GM19023 (cell line): Measurements from ENCODE around the gene ASIC3.
"Not testable (repeated sequence)": the region's sequence is repeated elsewhere in the genome, so short reads cannot be mapped to it uniquely, and the experiment has no call there.

Experiments
- ATAC-seq: cut with Tn5 transposase; IDR thresholded peaks from one replicate; pipeline ENCODE4 v1.9.1; 2021; ENCODE audit warnings: mild to moderate bottlenecking, moderate library complexity; ENCODE audit not compliant: unreplicated experiment

ASIC3 gene

GRCh38 chr7:151032936-151033863 lies 15.1 kb upstream of the ASIC3 start:
- no peak for ATAC-seq

GRCh38 chr7:151033864-151034249 lies 14.5 kb upstream of the ASIC3 start:
- ATAC-seq, result no peak

DNA sequence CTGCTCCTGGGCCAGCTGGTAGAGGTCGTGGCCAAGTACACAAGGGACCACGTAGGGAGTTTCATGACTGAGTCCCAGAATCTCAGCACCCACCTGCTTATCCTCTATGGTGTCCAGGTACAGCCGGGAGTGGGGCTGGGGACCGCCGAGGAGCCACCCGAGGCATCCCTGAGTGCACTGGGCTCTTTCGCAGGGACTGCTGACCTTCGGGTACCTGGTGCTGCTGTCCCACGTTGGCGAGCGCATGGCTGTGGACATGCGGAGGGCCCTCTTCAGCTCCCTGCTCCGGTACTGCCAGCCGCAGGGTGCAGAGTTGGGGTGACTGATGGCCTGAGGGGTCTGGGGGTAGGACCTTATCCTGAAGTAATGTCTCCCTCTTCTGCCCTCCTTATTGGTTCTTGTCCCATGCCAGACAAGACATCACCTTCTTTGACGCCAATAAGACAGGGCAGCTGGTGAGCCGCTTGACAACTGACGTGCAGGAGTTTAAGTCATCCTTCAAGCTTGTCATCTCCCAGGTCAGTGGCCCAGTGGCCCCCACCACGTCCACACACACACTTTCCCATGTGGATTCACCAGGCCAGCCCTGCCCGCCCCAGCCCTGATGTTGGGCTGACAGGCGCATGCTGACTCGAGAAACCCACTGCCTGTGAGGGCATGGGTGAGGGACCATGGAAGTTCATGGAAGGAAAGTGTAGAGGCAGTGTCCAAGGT lies 13.9 kb upstream of the ASIC3 start:
- no peak for ATAC-seq

DNA sequence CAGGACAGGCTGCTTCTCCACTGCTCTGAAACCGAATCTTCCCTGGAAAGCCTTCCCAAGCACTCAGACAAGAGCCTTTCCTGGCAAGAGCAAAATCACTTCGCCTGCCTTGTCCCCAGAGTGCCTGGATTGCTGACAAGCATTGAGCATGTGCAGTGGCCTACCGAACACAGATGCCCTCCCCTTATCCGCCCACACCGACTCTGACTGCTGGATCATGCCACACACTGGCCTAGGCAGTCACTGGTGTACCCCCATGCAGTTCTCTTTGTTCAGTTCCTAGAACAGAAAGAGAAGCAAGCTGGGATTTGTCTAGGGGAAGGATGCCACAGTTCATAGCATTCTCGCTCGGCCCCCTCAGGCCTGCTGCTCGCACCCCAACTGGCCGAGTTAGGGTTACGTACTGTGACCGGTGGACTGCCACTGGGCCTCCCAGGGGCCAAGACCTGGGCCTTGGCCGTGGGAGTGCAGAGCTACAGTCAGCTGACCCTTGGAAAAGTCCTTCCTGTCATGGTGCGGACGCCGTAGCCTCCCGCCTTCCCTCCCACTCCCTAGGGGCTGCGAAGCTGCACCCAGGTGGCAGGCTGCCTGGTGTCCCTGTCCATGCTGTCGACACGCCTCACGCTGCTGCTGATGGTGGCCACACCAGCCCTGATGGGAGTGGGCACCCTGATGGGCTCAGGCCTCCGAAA lies 13.2 kb upstream of the ASIC3 start:
- ATAC-seq, result no peak

GRCh38 chr7:151035902-151036301 lies 12.4 kb upstream of the ASIC3 start:
- no peak for ATAC-seq

GRCh38 chr7:151038951-151039849 lies 9.1 kb upstream of the ASIC3 start:
- ATAC-seq, result no peak

DNA sequence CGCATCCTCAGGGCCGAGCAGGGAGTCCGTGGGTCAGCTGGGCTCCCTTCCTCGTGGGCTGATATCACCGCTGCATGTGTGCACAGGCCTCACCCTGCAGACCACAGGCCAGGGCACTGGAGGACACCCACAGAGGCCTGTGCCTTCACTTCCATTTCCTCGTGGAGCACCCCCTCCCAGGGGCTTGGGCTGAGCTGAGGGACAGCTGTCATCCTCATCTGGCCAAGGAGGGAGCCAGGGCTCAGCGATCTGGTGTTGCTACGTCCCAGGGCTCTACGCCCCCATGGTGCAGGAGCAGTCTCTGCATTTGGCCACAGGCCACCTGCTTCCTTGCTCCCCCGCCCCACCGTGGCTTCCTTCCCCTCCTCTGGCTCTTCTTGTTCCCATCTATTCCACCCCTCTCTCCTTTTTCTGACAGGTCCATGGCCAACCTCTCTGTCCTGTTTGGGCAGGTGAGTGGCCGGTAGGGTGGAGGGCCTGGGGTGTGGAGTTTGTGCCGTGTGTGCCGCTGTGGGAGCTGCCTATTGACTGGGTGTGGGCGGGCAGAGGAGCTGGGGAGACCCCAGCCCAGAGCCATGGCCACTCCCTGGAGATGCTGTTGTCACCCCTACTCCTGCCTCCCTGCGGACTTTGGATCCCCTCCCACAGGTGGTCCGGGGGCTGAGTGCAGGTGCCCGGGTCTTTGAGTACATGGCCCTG lies 8.3 kb upstream of the ASIC3 start:
- ATAC-seq, result no peak

DNA sequence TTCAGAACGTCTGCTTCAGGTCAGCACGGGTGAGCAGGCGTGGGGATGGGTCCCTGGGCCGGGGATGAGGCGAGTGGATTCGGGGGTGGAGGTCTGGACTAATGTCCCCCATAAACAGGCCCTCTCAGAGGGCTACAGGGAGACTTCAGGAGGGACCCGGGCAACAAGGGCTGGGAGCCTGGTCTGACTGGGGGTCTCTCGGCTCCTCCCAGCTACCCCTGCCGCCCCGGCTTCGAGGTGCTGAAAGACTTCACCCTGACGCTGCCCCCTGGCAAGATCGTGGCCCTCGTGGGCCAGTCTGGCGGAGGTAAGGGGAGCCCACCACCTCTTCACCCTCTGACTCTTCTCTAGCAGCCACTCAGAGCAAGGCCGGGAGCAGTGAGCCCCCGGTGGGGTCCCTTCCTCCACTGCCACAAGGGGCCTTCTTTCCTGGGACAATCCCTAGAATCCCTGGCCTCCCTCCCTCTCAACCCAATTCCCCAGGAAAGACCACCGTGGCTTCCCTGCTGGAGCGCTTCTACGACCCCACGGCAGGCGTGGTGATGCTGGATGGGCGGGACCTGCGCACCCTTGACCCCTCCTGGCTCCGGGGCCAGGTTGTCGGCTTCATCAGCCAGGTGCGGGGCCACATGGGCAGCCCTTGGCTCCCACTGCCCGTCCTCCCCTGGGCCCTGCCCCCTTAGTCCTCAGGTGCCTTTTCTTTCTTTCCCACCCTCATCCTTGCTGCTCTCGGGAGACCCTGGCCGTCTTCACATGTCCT lies 7.5 kb upstream of the ASIC3 start:
- no peak for ATAC-seq

- ATAC-seq, result not testable (repeated sequence)
Measured at GRCh38 chr7:151043449-151043848, 4.9 kb upstream of the ASIC3 start.

GRCh38 chr7:151043959-151044358 lies 4.4 kb upstream of the ASIC3 start:
- ATAC-seq, result no peak

- no peak for ATAC-seq
Measured at GRCh38 chr7:151045262-151045661, 3.1 kb upstream of the ASIC3 start.

DNA sequence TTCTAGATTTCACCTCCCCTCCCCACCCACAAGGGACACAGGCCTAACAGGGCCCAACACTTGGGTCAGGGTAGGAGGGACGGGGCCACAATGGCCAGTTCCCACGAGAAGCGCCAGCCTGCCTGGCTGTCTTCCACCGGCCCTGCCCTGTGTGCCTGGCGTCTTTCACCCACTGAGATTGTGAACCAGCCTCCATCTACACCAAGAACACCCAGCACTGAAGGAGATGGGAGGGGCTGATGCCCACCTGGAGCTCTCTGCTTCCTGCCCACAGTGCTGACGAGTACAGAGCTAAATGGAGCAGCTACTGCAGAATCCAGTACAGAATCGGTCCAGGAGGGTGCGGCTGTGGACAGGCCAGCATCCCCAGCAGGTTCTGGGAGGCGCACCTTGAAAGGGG lies 2.4 kb upstream of the ASIC3 start:
- ATAC-seq, result no peak

DNA sequence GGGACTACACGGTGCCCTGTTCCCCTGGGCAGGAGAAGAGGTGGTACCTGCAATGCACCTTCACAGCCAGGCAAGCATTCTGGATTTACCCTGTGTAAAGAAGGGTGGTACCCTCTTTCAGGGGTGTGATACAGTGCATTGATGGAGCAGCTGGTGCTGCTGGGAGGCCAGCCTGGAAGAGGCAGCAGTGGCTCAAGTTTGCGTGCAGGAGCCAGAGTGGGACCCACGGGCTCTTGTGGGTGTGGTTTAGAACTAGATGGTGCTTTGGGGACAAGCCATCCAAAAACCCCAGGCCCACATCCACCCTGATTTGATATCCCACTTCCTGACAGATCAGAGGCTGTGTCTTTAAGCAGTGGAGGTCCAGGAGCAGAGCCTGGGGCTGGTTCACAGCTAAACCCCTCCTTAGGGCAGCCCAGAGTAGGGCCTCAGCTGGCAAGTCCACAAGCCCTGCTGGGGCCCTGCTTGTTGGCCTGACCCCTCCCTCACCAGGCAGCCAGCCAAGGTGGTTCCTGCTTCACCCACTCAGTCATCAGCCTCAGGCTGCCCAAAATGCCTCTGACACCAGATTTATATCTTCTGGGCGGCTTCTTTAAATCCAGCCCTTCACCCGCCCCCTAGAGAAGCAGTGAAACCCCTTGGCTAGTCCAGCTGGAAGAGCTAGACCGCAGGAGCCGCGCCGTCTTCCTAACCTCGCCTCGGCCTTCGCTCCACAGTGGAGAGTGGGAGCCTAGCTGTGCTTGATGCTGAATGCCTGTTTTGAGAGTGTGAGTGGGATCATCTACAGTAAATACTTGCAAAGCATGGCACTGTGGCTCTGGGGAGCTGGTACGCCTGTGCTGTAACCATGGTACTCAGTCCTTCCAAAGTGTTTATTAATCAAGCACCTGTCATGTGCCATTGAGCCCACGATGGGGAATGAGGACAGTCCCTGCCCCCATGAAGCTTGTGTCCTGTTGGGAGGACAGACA lies 1.4 kb upstream of the ASIC3 start:
- no peak for ATAC-seq

- ATAC-seq, result no peak
Measured at GRCh38 chr7:151048911-151049463, 656 bp downstream of the ASIC3 start.

DNA sequence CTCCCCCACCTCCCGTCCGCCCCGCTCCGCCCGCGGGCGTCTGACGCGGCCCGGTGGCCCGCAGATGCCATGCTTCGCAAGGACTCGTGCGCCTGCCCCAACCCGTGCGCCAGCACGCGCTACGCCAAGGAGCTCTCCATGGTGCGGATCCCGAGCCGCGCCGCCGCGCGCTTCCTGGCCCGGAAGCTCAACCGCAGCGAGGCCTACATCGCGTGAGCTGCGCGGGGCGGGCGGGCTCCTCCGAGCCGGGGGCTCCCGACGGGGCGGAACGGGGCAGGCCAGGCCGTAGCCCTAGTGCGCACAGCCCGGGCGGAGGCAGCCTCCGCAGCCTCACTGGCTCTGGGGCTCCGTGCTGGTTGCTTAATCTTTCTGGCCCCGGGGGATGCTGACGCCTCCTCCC lies 2.8 kb downstream of the ASIC3 start:
- ATAC-seq, result no peak

DNA sequence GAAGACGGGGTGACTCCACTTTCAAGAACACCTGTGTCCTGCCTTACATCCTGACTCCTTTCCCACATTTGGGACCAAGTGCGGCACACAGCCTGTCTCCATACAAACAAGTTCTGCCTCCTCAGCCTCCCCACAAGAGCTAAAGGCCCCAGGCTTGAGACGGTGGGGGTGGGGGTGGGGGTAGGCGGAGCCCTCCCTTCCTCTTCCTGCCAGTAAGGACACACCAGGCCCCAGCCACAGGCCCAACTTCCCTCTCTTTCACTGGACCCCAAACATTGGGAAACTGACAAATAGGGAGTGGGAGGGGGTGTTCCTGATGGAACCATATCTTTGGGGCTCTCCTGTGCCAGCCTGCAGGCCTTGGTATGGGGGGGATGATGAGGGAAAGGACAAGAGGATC lies 4.8 kb downstream of the ASIC3 start:
- no peak for ATAC-seq

GRCh38 chr7:151053751-151054150 lies 5.4 kb downstream of the ASIC3 start:
- ATAC-seq, result no peak

GRCh38 chr7:151056283-151056665 lies 7.9 kb downstream of the ASIC3 start:
- ATAC-seq, result no peak
